IPS-18c (cell line): ENCODE results near the gene RAPGEFL1.

Experiments used
- H3K4me3 ChIP-seq: 2 replicates; pipeline ENCODE4 v1.7.0; 2013; ENCODE audit warnings: low read depth, mild to moderate bottlenecking, low read length, moderate library complexity; ENCODE audit not compliant: insufficient read depth
- H3K9me3 ChIP-seq: one replicate; pipeline ENCODE4 v1.6.1; 2013; ENCODE audit warnings: mild to moderate bottlenecking, low read length, moderate library complexity; ENCODE audit not compliant: control insufficient read depth, insufficient read depth

Gene RAPGEFL1

GRCh38 chr17:40168262-40168832 is 8.9 kb upstream of the RAPGEFL1 start:
- H3K4me3 ChIP-seq: no peak overlapping the region
- peaks cover 2% of the 10 kb centered on the region for H3K9me3 ChIP-seq

- Histone ChIP-seq H3K4me3 (no peak overlapping the region), H3K9me3 (peaks cover 2% of the 10 kb centered on the region)
These were observed 6.9 kb upstream of the RAPGEFL1 start for GRCh38 chr17:40170325-40170724.

GRCh38 chr17:40171750-40172149 is 5.5 kb upstream of the RAPGEFL1 start:
- no peak overlapping the region for H3K4me3 ChIP-seq

GRCh38 chr17:40173091-40173777 is 4.0 kb upstream of the RAPGEFL1 start:
- Histone ChIP-seq H3K9me3 (peaks cover 2% of the 10 kb centered on the region), H3K4me3 (no peak overlapping the region)

More at GRCh38 chr17:40171750-40172149, 5.5 kb upstream of the RAPGEFL1 start:
- peaks cover 2% of the 10 kb centered on the region for H3K9me3 ChIP-seq

DNA sequence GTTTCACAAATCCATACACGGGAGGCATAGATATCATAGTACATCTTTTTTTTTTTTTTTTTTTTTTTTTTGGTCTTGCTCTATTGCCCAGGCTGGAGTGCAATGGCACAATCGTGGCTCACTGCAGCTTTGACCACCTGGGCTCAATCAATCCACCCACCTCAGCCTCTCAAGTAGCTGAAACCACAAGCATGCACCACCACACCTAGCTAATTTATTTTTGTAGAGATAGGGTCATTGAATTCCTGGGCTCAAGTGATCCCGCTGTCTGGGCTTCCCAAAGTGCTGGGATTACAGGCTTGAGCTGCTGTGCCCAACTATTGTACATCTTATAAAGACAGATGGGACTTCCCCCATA is 3.5 kb upstream of the RAPGEFL1 start:
- peaks cover 2% of the 10 kb centered on the region for H3K9me3 ChIP-seq
- no peak overlapping the region for H3K4me3 ChIP-seq

DNA sequence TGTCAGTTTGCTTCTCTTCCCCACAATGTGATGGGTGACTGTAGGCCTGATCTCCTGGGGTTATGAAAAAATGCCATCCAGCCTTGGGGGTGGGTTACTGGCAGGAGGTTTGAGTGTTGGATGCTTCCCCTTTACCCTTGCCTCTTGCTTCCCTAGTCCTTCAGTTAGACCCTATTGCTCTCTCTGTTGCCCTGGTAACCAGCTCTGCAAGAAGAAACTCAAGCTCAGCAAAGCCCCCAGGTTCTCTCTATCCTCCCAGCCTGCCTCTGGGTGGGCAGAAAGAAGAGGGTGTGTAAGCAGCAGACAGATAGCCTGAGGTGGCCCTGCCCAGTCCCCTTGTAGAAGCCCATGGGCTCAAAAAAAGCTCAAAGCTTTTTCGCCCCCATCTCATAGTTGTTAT is 2.8 kb upstream of the RAPGEFL1 start:
- peaks cover 2% of the 10 kb centered on the region for H3K9me3 ChIP-seq
- no peak overlapping the region for H3K4me3 ChIP-seq

GRCh38 chr17:40175928-40176753 is 1.1 kb upstream of the RAPGEFL1 start:
- Histone ChIP-seq H3K4me3 (no peak overlapping the region), H3K9me3 (peaks cover 2% of the 10 kb centered on the region)

DNA sequence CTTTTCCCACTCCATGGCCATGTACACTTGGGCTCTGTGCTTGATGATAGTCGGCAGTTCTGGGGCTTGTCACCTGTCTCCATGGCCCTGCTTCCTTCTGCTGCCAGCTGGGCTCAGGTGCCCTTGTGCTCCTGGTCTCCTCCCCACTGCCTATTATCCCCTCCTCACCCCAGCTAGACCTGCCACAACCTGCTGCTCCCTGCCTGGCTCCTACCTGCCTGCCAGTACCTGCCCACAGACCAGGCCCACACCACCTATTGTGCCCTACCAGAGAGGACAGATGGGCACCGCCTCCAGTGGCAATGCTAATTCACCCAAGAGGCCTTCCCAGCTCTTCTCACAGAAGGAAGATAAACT is 538 bp upstream of the RAPGEFL1 start:
- no peaks in the 10 kb centered on the region for H3K9me3 ChIP-seq
- no peak overlapping the region for H3K4me3 ChIP-seq

DNA sequence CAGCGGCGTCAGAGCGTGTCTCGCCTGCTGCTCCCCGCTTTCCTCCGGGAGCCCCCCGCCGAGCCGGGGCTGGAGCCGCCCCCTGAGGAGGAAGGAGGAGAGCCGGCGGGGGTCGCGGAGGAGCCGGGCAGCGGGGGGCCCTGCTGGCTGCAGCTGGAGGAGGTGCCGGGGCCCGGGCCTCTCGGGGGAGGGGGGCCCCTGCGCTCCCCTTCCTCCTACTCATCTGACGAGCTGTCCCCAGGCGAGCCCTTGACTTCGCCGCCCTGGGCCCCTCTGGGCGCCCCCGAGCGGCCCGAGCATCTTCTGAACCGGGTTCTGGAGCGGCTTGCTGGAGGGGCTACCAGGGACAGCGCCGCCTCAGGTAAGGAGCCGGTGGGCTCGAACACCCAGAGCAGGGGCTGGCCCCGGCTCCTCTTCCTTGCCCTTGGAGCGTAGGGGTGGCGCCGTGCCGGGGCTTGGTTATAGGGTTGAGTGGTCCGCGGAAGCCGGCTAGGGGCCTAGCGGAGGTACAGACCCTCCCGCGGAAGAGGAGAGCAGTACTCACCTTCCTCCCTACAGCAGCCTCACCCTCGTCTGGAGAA is 841 bp downstream of the RAPGEFL1 start:
- Histone ChIP-seq H3K9me3 (no peaks in the 10 kb centered on the region), H3K4me3 (peak overlapping the region; percentile 71)

DNA sequence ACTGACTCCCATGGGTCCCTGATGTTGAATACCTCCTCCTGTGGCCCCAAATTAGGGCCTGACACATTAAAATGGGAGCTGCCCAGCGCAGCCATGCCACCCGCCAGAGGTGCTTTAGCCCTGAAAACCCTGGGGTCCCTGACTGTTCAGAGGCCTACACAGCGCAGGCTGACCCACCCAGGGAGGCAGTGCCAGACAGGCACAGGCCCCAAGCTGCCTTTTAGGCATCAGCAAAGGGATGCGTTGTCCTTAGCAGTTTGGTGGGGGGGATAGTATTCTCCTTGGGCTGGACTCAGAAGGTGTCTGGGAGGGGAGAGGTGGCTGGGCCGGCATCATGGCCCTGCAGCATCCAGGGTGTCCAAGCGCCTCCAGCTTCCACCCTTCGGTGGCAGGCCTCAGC is 1.4 kb downstream of the RAPGEFL1 start:
- Histone ChIP-seq H3K4me3 (peak overlapping the region; percentile 71; the same call in 1 of the 2 replicates), H3K9me3 (no peaks in the 10 kb centered on the region)

- Histone ChIP-seq H3K9me3 (no peaks in the 10 kb centered on the region), H3K4me3 (no peak overlapping the region)
These were observed 2.8 kb downstream of the RAPGEFL1 start for GRCh38 chr17:40179923-40180659.

GRCh38 chr17:40180694-40181093 is 3.4 kb downstream of the RAPGEFL1 start:
- no peak overlapping the region for H3K4me3 ChIP-seq

DNA sequence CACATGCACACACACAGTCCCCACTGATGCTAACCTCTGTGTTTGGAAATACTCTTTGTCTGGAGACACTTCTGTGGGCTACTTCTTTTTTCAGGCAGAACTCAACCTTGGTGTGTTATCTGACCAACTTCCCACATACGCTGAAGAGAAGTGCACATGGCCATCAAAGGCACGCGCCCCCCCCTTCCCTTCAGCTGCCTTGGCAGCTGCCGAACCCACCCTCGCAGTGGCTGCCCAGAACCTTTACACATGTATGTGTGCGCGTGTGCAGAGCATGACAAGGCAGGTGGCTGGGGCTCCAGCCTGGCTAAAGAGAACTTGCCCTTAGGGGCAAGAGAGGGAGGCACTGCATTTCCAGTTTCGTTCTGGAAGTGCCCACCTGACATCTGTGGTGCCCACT is 3.9 kb downstream of the RAPGEFL1 start:
- Histone ChIP-seq H3K4me3 (no peak overlapping the region), H3K9me3 (no peaks in the 10 kb centered on the region)

More at GRCh38 chr17:40180694-40181093, 3.4 kb downstream of the RAPGEFL1 start:
- no peaks in the 10 kb centered on the region for H3K9me3 ChIP-seq

DNA sequence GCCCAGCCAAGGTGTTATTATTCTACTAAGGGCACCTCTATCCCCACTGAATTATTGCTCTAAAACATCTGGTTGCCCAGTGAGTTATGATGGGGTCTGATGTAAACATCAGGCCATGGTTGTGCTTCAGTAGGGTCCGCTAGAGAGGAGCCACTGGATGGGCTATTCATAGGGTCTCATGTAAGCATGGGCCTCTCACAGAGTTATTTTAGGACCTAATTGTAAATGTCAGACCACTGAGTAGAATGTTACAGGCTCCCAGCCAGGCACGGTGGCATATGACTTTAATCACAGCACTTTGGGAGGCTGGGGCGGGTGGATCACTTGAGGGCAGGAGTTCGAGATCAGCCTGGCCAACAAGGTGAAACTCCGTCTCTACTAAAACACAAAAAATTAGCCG is 5.3 kb downstream of the RAPGEFL1 start:
- H3K4me3 ChIP-seq: no peak overlapping the region
- no peaks in the 10 kb centered on the region for H3K9me3 ChIP-seq

DNA sequence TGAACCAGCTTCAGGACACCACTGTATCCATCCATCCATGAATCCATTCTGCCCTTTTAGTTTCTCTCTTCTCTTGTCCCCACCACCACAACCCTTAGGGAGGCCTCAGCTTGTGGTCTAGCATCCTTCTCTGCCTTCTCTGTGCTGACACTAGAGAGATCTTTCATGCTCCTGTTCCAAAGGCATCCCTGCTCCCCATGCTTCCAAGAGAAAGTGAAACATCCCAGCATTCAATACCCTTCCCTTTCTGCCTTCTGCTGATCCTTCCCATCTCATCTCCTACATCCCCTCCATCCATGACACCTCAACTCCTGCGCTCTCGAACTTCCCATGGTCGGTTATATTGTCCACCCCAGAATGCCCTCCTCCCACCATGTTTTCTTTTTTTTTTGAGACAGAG is 10.0 kb downstream of the RAPGEFL1 start:
- Histone ChIP-seq H3K9me3 (no peaks in the 10 kb centered on the region), H3K4me3 (no peak overlapping the region)

DNA sequence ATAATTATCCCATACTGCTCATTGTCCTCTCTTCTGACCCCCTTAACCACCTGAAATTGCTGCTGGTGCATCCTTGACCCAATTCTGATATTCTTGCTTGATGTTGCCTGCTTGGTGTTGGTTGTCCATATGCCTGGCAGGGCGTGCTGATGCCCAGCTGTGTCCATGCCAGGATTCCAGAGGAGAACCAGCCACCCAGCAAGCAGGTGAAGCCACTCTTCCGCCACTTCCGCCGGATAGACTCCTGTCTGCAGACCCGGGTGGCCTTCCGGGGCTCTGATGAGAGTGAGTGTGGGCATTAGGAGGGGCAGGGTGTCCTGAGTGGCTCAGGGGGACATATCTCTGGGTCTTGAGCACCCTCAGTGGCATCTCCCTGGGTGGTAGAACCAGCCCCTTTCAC is 11.4 kb downstream of the RAPGEFL1 start:
- Histone ChIP-seq H3K9me3 (no peaks in the 10 kb centered on the region), H3K4me3 (no peak overlapping the region)
